ENCODE measurements around the gene CCNA2. TPM values are rescaled to one million over a fixed set of nuclear protein-coding genes. Genes with fewer than 3 reads are reported as not detected.

CCNA2 gene
- total and polyA plus RNA-seq, 3 donors from 2014 or later = 6.3 to 10.2 (median 8.0) TPM

DNA sequence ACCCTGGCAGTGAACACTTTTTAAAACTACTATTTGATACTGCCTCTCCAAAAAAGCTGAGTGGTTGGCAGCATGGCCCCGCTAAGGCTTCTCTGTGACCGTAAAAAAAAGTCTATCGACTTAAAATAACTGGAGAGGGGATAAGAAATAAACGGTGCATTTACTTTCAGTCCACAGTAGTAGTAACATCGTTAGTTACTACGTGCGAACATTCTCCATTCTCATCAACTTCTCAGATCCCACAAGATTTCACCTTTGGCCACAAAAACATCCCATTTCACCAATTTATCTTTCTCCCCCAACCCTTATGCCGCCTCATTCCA is 23.1 kb downstream of the CCNA2 start:
- H3K4me1 ChIP-seq = peaks cover 11% of the 10 kb centered on the region
- intact Hi-C loops (cut with DNase I; ENCODE audit: low total_unique reads) = no loop called here
- WGBS, 2 donors = 21 to 27% methylated on average over 8 of the region's 8 CpGs
- no peaks in the 10 kb centered on the region for H3K9me3 ChIP-seq
- peak overlapping the region; percentile 88 to 90 for H3K4me3 ChIP-seq
- H3K27ac ChIP-seq = peak overlapping the region; percentile 90 to 91
- DNase-seq = no peak
- TF ChIP-seq POLR2A (IDR thresholded peaks at IDR 0.05) = no peak
- TF ChIP-seq, protein P1, sequence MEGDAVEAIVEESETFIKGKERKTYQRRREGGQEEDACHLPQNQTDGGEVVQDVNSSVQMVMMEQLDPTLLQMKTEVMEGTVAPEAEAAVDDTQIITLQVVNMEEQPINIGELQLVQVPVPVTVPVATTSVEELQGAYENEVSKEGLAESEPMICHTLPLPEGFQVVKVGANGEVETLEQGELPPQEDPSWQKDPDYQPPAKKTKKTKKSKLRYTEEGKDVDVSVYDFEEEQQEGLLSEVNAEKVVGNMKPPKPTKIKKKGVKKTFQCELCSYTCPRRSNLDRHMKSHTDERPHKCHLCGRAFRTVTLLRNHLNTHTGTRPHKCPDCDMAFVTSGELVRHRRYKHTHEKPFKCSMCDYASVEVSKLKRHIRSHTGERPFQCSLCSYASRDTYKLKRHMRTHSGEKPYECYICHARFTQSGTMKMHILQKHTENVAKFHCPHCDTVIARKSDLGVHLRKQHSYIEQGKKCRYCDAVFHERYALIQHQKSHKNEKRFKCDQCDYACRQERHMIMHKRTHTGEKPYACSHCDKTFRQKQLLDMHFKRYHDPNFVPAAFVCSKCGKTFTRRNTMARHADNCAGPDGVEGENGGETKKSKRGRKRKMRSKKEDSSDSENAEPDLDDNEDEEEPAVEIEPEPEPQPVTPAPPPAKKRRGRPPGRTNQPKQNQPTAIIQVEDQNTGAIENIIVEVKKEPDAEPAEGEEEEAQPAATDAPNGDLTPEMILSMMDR (IDR thresholded peaks at IDR 0.05) = no peak
- H3K36me3 ChIP-seq (ENCODE audit: low read depth, missing control alignments) = no peaks in the 10 kb centered on the region
- H3K27me3 ChIP-seq = no peaks in the 10 kb centered on the region

DNA sequence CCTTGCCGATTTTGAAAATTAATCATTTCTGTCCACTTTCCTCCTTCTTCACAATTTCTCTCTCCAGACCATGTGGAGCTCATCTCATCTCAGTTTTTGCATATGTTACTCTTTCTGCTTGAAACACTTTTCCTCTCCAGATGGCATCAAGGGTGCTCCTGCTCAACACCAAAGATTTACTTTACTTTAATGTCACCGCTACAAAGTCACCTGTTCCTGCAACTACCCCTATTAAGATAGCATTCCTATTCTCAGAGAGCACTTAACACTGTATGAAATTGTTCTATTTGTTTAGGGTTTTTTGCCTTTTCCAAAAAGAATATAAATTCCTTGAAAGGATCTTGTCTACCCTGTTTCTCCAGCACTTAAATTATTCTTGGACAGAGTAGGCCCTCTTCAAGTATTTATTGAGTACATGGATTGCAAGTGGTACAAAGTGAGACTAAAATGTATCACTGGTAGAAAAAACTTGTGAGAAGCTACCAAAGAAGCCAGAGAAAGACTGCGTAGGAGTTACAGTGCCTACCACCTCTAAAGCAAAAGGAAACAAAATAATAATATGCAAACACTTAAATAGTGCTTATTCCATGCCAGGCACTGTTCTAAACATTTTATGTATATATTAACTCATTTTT is 23.7 kb downstream of the CCNA2 start:
- WGBS, 2 donors = 78 to 82% methylated on average over 3 of the region's 3 CpGs
- Histone ChIP-seq H3K4me1 (peaks cover 11% of the 10 kb centered on the region), H3K27ac (peak overlapping the region; percentile 90 to 91)

DNA sequence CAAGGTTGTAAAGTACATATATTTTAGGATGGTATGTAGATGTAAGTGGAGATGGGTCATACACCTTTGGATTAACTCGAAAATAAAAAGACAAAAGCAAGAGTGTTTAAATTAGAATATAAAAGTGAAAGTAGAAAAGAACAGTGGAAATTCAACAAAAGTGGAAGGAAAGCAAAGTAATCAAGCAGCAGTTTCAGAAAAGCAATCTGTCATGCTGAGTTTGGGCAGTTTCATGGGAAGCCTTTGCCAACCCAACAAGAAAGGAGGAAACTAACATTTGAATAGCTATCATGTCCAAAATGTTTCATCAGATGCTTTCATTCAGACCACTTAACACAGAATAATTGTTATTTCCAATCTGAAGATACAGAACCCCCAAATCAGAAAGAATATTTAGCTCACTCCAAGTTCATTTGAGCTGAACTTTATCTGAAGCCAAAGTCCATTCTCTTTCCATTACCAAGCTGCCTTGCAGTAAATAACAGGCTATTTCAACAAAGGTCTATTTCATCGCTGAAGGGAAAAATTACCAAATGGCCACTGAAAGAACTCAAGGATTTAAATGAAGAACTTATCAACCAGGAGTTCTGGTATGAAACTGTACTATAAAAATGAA is 24.4 kb downstream of the CCNA2 start:
- WGBS, 2 donors = 76 to 78% methylated on average over 2 of the region's 2 CpGs
- H3K4me3 ChIP-seq = no peak overlapping the region
- TF ChIP-seq, protein P1 (IDR thresholded peaks at IDR 0.05) = no peak
- TF ChIP-seq POLR2A (IDR thresholded peaks at IDR 0.05) = no peak
- intact Hi-C loops (cut with DNase I; ENCODE audit: low total_unique reads) = no loop called here
- H3K4me1 ChIP-seq = peaks cover 11% of the 10 kb centered on the region
- H3K27me3 ChIP-seq = no peaks in the 10 kb centered on the region
- H3K9me3 ChIP-seq = no peaks in the 10 kb centered on the region
- H3K27ac ChIP-seq = no peak overlapping the region
- no peak for DNase-seq
- no peaks in the 10 kb centered on the region for H3K36me3 ChIP-seq (ENCODE audit: low read depth, missing control alignments)

More for the DNA sequence above, 23.7 kb downstream of the CCNA2 start:
- TF ChIP-seq, protein P1 (IDR thresholded peaks at IDR 0.05) = no peak
- TF ChIP-seq POLR2A (IDR thresholded peaks at IDR 0.05) = no peak
- intact Hi-C loops (cut with DNase I; ENCODE audit: low total_unique reads) = no loop called here
- Histone ChIP-seq H3K36me3 (ENCODE audit: low read depth, missing control alignments) (no peaks in the 10 kb centered on the region), H3K4me3 (peak overlapping the region in 1 of 2 donors; percentile 90), H3K9me3 (no peaks in the 10 kb centered on the region), H3K27me3 (no peaks in the 10 kb centered on the region)
- no peak for DNase-seq

DNA sequence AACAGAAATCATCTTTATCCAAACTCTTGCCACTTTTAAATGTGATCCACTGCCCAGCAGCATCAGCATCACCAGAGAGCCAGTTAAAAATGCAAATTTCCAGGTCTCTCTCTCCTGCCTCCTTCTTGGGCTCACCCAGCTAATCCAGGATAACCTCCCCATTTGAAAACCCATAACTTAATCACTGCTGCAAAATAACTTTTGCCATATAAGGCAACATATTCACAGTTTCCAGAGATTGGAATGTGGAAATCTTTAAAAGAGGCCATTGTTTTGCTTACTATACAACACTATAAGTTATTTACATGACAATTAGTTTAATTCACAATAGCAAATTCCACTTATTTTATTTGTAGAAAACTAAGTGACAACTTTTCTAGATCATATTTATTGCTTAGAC is 27.4 kb downstream of the CCNA2 start:
- Histone ChIP-seq H3K4me3 (no peak overlapping the region), H3K4me1 (peaks cover 2% of the 10 kb centered on the region), H3K27ac (no peak overlapping the region), H3K27me3 (no peaks in the 10 kb centered on the region), H3K9me3 (no peaks in the 10 kb centered on the region), H3K36me3 (ENCODE audit: low read depth, missing control alignments) (no peaks in the 10 kb centered on the region)
- intact Hi-C loops (cut with DNase I; ENCODE audit: low total_unique reads) = no loop called here
- DNase-seq = no peak
- TF ChIP-seq, protein P1 (IDR thresholded peaks at IDR 0.05) = no peak
- no peak for TF ChIP-seq POLR2A (IDR thresholded peaks at IDR 0.05)
